Fibroblast of peridontal ligament (primary cell): ENCODE results near the gene SAXO1.
A peak's percentile ranks its signal among the peaks of the same experiment; 100 is the strongest.
"Not testable (repeated sequence)": the region's sequence is repeated elsewhere in the genome, so short reads cannot be mapped to it uniquely, and the experiment has no call there.

ENCODE experiments used
- DNase-seq: peaks from one replicate; pipeline ENCODE4 v3.0.0-alpha.2; 2010; ENCODE audit errors: extremely low read depth

The SAXO1 gene

GRCh38 chr9:19033015-19033414 lies at the start of gene SAXO1:
Gene SAXO1, minus strand, starts transcription at chr9:19033209. Its CDS starts 301 bp downstream, at chr9:19032908.
- DNase-seq: no peak

- no peak for DNase-seq
Observed at GRCh38 chr9:19074836-19075235, 41.8 kb upstream of the SAXO1 start.

GRCh38 chr9:19074229-19074628 lies 41.2 kb upstream of the SAXO1 start:
- no peak for DNase-seq

GRCh38 chr9:19057033-19057432 lies 24.0 kb upstream of the SAXO1 start:
- DNase-seq: no peak

GRCh38 chr9:19050637-19051591 lies 17.9 kb upstream of the SAXO1 start:
- no peak for DNase-seq

GRCh38 chr9:19049917-19050636 lies 17.1 kb upstream of the SAXO1 start:
- DNase-seq: peak; percentile 50

GRCh38 chr9:19048966-19049916 lies 16.2 kb upstream of the SAXO1 start, which contains the start of gene RRAGA:
Gene RRAGA, plus strand, starts transcription at chr9:19049427. Its CDS starts 233 bp downstream, at chr9:19049660.
- DNase-seq: peak; percentile 96

- no peak for DNase-seq
Observed at GRCh38 chr9:19036611-19037010, 3.6 kb upstream of the SAXO1 start.

GRCh38 chr9:19032406-19032805 lies 603 bp downstream of the SAXO1 start:
- no peak for DNase-seq

GRCh38 chr9:19030899-19031298 lies 2.1 kb downstream of the SAXO1 start:
- peak; percentile 18 for DNase-seq

- DNase-seq: peak; percentile 86
Observed at GRCh38 chr9:19028835-19029451, 4.1 kb downstream of the SAXO1 start.

- DNase-seq: no peak
Observed at GRCh38 chr9:19027825-19028224, 5.2 kb downstream of the SAXO1 start.

GRCh38 chr9:19026375-19026774 lies 6.6 kb downstream of the SAXO1 start:
- peak; percentile 41 for DNase-seq

GRCh38 chr9:19023078-19023477 lies 9.9 kb downstream of the SAXO1 start:
- no peak for DNase-seq

- no peak for DNase-seq
Observed at GRCh38 chr9:19022206-19022605, 10.8 kb downstream of the SAXO1 start.

- DNase-seq: not testable (repeated sequence)
Observed at GRCh38 chr9:19021649-19022048, 11.4 kb downstream of the SAXO1 start.

- no peak for DNase-seq
Observed at GRCh38 chr9:19020886-19021455, 12.0 kb downstream of the SAXO1 start.

GRCh38 chr9:19018201-19018600 lies 14.8 kb downstream of the SAXO1 start:
- no peak for DNase-seq

- no peak for DNase-seq
Observed at GRCh38 chr9:19009391-19009965, 23.5 kb downstream of the SAXO1 start.

GRCh38 chr9:19000133-19000532 lies 32.9 kb downstream of the SAXO1 start:
- DNase-seq: no peak
